ENCODE data around the gene EHD1. TPM values are rescaled to one million over a fixed set of nuclear protein-coding genes. Genes with fewer than 3 reads are reported as not detected.

EHD1 gene
- total RNA-seq, 3 donors from 2014 or later: 26.9 to 45.4 (median 31.2) TPM

- no peak overlapping the region for H3K4me3 ChIP-seq
- no peaks in the 10 kb centered on the region for H3K9me3 ChIP-seq
- H3K27me3 ChIP-seq: no peaks in the 10 kb centered on the region
- TF ChIP-seq POLR2A (IDR thresholded peaks at IDR 0.05) (no peak), POLR2AphosphoS5 (IDR thresholded peaks at IDR 0.05) (no peak), CTCF (IDR thresholded peaks at IDR 0.05) (no peak)
- no peak overlapping the region for H3K27ac ChIP-seq
- peaks cover 3% of the 10 kb centered on the region for H3K36me3 ChIP-seq
- DNase-seq (ENCODE audit: low spot score in 2 of 2): no peak
- intact Hi-C loops (cut with DNase I; ENCODE audit: low total_unique reads): loop anchor here (5.0 kb wide), 1 partner anchor 51 kb away; no protein-coding TSS in a partner anchor
- no peaks in the 10 kb centered on the region for H3K4me1 ChIP-seq
Measured at GRCh38 chr11:64898076-64898445, 19.6 kb upstream of the EHD1 start.

- H3K9me3 ChIP-seq: no peaks in the 10 kb centered on the region
- no peaks in the 10 kb centered on the region for H3K27me3 ChIP-seq
- DNase-seq (ENCODE audit: low spot score in 2 of 2): no peak
- no peak overlapping the region for H3K27ac ChIP-seq
- H3K4me1 ChIP-seq: no peaks in the 10 kb centered on the region
- intact Hi-C loops (cut with DNase I; ENCODE audit: low total_unique reads): loop anchor here (5.0 kb wide), 1 partner anchor 50 kb away; no protein-coding TSS in a partner anchor
- H3K4me3 ChIP-seq: no peak overlapping the region
- H3K36me3 ChIP-seq: no peaks in the 10 kb centered on the region
- no peak for TF ChIP-seq CTCF (IDR thresholded peaks at IDR 0.05)
- TF ChIP-seq POLR2A (IDR thresholded peaks at IDR 0.05): no peak
- no peak for TF ChIP-seq POLR2AphosphoS5 (IDR thresholded peaks at IDR 0.05)
Measured at GRCh38 chr11:64897381-64898075, 19.1 kb upstream of the EHD1 start.

- no peak for TF ChIP-seq POLR2AphosphoS5 (IDR thresholded peaks at IDR 0.05)
- no peak for TF ChIP-seq POLR2A (IDR thresholded peaks at IDR 0.05)
- TF ChIP-seq CTCF (IDR thresholded peaks at IDR 0.05): no peak
- H3K27me3 ChIP-seq: no peaks in the 10 kb centered on the region
- no peaks in the 10 kb centered on the region for H3K4me1 ChIP-seq
- H3K4me3 ChIP-seq: no peak overlapping the region
- no peak for DNase-seq (ENCODE audit: low spot score in 2 of 2)
- no peaks in the 10 kb centered on the region for H3K36me3 ChIP-seq
- no peaks in the 10 kb centered on the region for H3K9me3 ChIP-seq
- H3K27ac ChIP-seq: no peak overlapping the region
- intact Hi-C loops (cut with DNase I; ENCODE audit: low total_unique reads): loop anchor here (5.0 kb wide), 1 partner anchor 49 kb away; no protein-coding TSS in a partner anchor
Measured at GRCh38 chr11:64896448-64897022, 18.1 kb upstream of the EHD1 start.

- Histone ChIP-seq H3K4me3 (no peak overlapping the region), H3K4me1 (no peaks in the 10 kb centered on the region), H3K36me3 (no peaks in the 10 kb centered on the region), H3K27me3 (no peaks in the 10 kb centered on the region), H3K27ac (no peak overlapping the region), H3K9me3 (no peaks in the 10 kb centered on the region)
- no peak for DNase-seq (ENCODE audit: low spot score in 2 of 2)
- intact Hi-C loops (cut with DNase I; ENCODE audit: low total_unique reads): loop anchor here (5.0 kb wide), 1 partner anchor 48 kb away; no protein-coding TSS in a partner anchor
- TF ChIP-seq POLR2AphosphoS5 (IDR thresholded peaks at IDR 0.05) (no peak), CTCF (IDR thresholded peaks at IDR 0.05) (no peak), POLR2A (IDR thresholded peaks at IDR 0.05) (no peak)
Measured at GRCh38 chr11:64894812-64895452, 16.5 kb upstream of the EHD1 start.

Measured in breast epithelium (tissue), 4 donors.